Gastrocnemius medialis (tissue), 4 donors: ENCODE measurements around the gene LHX1. TPM values are rescaled to one million over a fixed set of nuclear protein-coding genes. Genes with fewer than 3 reads are reported as not detected.

Experiments used
- ATAC-seq, 2 donors: fragments of 150-250 bp; one replicate each; pipeline ENCODE4 v1.9.1; 2016
- DNase-seq, 2 donors: peaks; one replicate each; pipeline ENCODE4 v3.0.0-alpha.2; 2019
- H3K27ac ChIP-seq, 4 donors: fragments of 200-600 bp; sonication (generic); 1 replicate in 1 of 4; 2 replicates in 3 of 4; pipeline ENCODE4 v1.5.1; 2016 to 2018; ENCODE audit warnings: mild to moderate bottlenecking in 2 of 4, moderate library complexity in 1 of 4
- H3K27me3 ChIP-seq, 3 donors: fragments of 200-600 bp; sonication (generic) in 2 of 3; 1 replicate in 1 of 3; 2 replicates in 2 of 3; pipeline versions ENCODE4 v1.5.1 to v1.6.0; 2016 to 2019; ENCODE audit warnings: mild to moderate bottlenecking in 1 of 3, moderate library complexity in 1 of 3
- H3K36me3 ChIP-seq, 2 donors: fragments of 200-600 bp; sonication (generic) in 1 of 2; one replicate each; pipeline ENCODE4 v1.5.1; 2017 to 2018
- H3K4me1 ChIP-seq, 2 donors: fragments of 200-600 bp; sonication (generic) in 1 of 2; one replicate each; pipeline ENCODE4 v1.5.1; 2016 to 2017; ENCODE audit warnings: mild to moderate bottlenecking in 2 of 2
- H3K4me3 ChIP-seq, 4 donors: fragments of 200-600 bp; sonication (generic) in 3 of 4; 1 replicate in 1 of 4; 2 replicates in 3 of 4; pipeline ENCODE4 v1.5.1; 2016 to 2019; ENCODE audit warnings: mild to moderate bottlenecking in 2 of 4
- H3K9me3 ChIP-seq, 3 donors: fragments of 200-600 bp; sonication (generic) in 2 of 3; 1 replicate in 1 of 3; 2 replicates in 2 of 3; pipeline ENCODE4 v1.5.1; 2016 to 2019
- CTCF ChIP-seq, 5 experiments: fragments of 450-650 bp in 3 of 5; fragments of 200-600 bp in 2 of 5; sonication (generic) in 2 of 5; IDR thresholded peaks in 4 of 5; conservative IDR thresholded peaks in 1 of 5; 1 replicate in 4 of 5; 2 replicates in 1 of 5; pipeline ENCODE4 v1.5.1; 2016 to 2019; ENCODE audit warnings: antibody characterized with exemption in 5 of 5, mild to moderate bottlenecking in 3 of 5, moderate library complexity in 3 of 5
- POLR2A ChIP-seq, 2 donors: fragments of 450-650 bp; IDR thresholded peaks; one replicate each; pipeline ENCODE4 v1.6.1; 2017; ENCODE audit warnings: antibody characterized with exemption in 2 of 2, mild to moderate bottlenecking in 2 of 2, moderate library complexity in 2 of 2
- in situ Hi-C, 4 donors: fragments of 200-750 bp; cut with MboI; loops; one replicate each; pipeline versions ENCODE4 v1.15.0 to v1.8.0; 2017; ENCODE audit warnings: low sequenced_read_pairs in 4 of 4
- intact Hi-C: fragments of 100-400 bp; cut with DNase I; formaldehyde crosslinking; loops from one replicate; pipeline ENCODE4 v1.15.1; 2023; ENCODE audit warnings: low total_unique reads
- total RNA-seq, 4 donors: library from RNA; depleted of rRNA; stranded (reverse); fragments of >200 nt; gene quantifications; one replicate each; pipeline versions ENCODE4 v1.1.0 to v1.2.3, GENCODE V29; 2016

The LHX1 gene
- total RNA-seq, 4 donors from 2014 or later, result not detected

- Histone ChIP-seq H3K4me3 (no peak overlapping the region), H3K27ac (no peak overlapping the region), H3K36me3 (no peaks in the 10 kb centered on the region), H3K4me1 (no peaks in the 10 kb centered on the region), H3K27me3 (peaks cover 21 to 29% (median 26%) of the 10 kb centered on the region in 3 donors), H3K9me3 (no peaks in the 10 kb centered on the region)
- intact Hi-C loops, result no loop called here
- TF ChIP-seq POLR2A (IDR thresholded peaks at IDR 0.05) (no peak), CTCF (IDR thresholded peaks at IDR 0.05 in 4 of 5, conservative IDR thresholded peaks at IDR 0.05 in 1 of 5) (no peak)
- DNase-seq (no peak), ATAC-seq (no peak)
- in situ Hi-C loops, result loop anchor here in 1 of 4 donors (25.0 kb wide), 1 partner anchor 110 kb away; no protein-coding TSS in a partner anchor
These were observed 15.1 kb upstream of the LHX1 start for GRCh38 chr17:36922175-36922574.

GRCh38 chr17:36923814-36924221, 13.5 kb upstream of the LHX1 start:
- H3K4me1 ChIP-seq, result no peaks in the 10 kb centered on the region

DNA sequence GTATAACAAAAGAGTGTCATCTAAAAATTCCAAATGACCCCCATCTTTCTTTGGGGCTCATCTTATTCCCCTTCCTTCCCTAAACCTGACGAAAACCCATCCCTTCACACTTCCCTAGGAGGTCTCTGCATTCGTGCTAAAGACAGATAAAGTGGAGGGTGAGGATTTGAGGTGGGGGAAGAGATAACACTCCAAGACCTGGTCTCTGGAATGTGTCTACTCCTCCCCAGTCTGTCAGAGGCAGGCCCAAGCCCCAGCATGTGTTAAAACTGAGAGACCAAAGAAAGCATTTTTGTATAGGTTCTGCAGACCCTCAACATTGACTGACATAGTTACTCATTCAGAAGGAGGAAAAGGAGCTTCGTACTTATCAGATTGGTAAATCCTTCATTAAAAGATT, 11.0 kb upstream of the LHX1 start:
- intact Hi-C loops, result no loop called here
- Histone ChIP-seq H3K4me3 (no peak overlapping the region), H3K27me3 (peaks cover 43 to 54% (median 51%) of the 10 kb centered on the region in 3 donors), H3K9me3 (no peaks in the 10 kb centered on the region), H3K4me1 (no peaks in the 10 kb centered on the region), H3K36me3 (no peaks in the 10 kb centered on the region), H3K27ac (no peak overlapping the region)
- DNase-seq, result no peak
- in situ Hi-C loops, result loop anchor here in 1 of 4 donors (25.0 kb wide), 1 partner anchor 289 kb away; no protein-coding TSS in a partner anchor
- no peak for ATAC-seq
- TF ChIP-seq POLR2A (IDR thresholded peaks at IDR 0.05), result no peak
- no peak for TF ChIP-seq CTCF (IDR thresholded peaks at IDR 0.05 in 4 of 5, conservative IDR thresholded peaks at IDR 0.05 in 1 of 5)

More at GRCh38 chr17:36923814-36924221, 13.5 kb upstream of the LHX1 start:
- no peak overlapping the region for H3K4me3 ChIP-seq
- intact Hi-C loops, result no loop called here
- no peak for ATAC-seq
- TF ChIP-seq POLR2A (IDR thresholded peaks at IDR 0.05), result no peak
- TF ChIP-seq CTCF (IDR thresholded peaks at IDR 0.05 in 4 of 5, conservative IDR thresholded peaks at IDR 0.05 in 1 of 5), result no peak
- no peaks in the 10 kb centered on the region for H3K9me3 ChIP-seq
- in situ Hi-C loops, result loop anchor here in 1 of 4 donors (25.0 kb wide), 1 partner anchor 112 kb away; no protein-coding TSS in a partner anchor
- no peak overlapping the region for H3K27ac ChIP-seq
- peaks cover 29 to 43% (median 41%) of the 10 kb centered on the region in 3 donors for H3K27me3 ChIP-seq
- DNase-seq, result no peak
- H3K36me3 ChIP-seq, result no peaks in the 10 kb centered on the region

DNA sequence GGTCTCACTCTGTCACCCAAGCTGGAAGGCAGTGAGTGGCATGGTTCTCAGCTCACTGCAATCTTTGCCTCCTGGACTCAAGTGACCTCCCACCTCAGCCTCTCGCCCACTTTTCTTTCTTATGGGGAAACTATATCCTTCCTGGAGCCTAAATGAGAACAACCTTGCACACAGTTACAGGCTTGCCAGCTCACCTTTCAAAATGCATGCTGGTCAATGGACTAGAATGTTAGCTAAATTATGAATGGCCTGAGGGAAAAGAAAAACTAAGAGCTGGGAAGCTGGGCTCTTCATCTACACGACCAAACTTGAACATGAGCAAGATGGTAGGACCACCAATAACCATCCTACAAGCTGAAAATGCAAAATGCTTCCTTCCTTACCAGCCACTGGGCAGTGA, 10.6 kb upstream of the LHX1 start:
- H3K27me3 ChIP-seq, result peaks cover 48 to 57% (median 56%) of the 10 kb centered on the region in 3 donors
- H3K9me3 ChIP-seq, result no peaks in the 10 kb centered on the region

More for the DNA sequence above, 10.6 kb upstream of the LHX1 start:
- ATAC-seq (no peak), DNase-seq (no peak)
- in situ Hi-C loops (loop anchor here in 1 of 4 donors (25.0 kb wide), 1 partner anchor 289 kb away; no protein-coding TSS in a partner anchor), intact Hi-C loops (no loop called here)
- peaks cover under 1 to 3% of the 10 kb centered on the region in 2 donors for H3K4me1 ChIP-seq
- TF ChIP-seq POLR2A (IDR thresholded peaks at IDR 0.05) (no peak), CTCF (IDR thresholded peaks at IDR 0.05 in 4 of 5, conservative IDR thresholded peaks at IDR 0.05 in 1 of 5) (no peak)
- H3K4me3 ChIP-seq, result no peak overlapping the region
- H3K27ac ChIP-seq, result no peak overlapping the region
- H3K36me3 ChIP-seq, result no peaks in the 10 kb centered on the region
